Measurements from ENCODE around the gene AUTS2.

- TF ChIP-seq ZNF274 (IDR thresholded peaks at IDR 0.05; ENCODE audit: borderline replicate concordance, extremely low read depth, low read length): no peak
- TF ChIP-seq CTCF (IDR thresholded peaks at IDR 0.05; ENCODE audit: control extremely low read depth in 1 of 3, insufficient read depth in 1 of 3, low read depth in 1 of 3, low read length in 3 of 3): no peak
Observed at GRCh38 chr7:69685293-69685631, 87.0 kb downstream of the AUTS2 start.
